NCI-H446 treated with DMSO at 0.1 percent for 48 hours (cell line): ENCODE measurements around the gene C14orf119.

Source experiments
- DNase-seq: peaks from one replicate; lab custom pipeline; 2025; lab: John Stamatoyannopoulos, UW

C14orf119 gene

DNA sequence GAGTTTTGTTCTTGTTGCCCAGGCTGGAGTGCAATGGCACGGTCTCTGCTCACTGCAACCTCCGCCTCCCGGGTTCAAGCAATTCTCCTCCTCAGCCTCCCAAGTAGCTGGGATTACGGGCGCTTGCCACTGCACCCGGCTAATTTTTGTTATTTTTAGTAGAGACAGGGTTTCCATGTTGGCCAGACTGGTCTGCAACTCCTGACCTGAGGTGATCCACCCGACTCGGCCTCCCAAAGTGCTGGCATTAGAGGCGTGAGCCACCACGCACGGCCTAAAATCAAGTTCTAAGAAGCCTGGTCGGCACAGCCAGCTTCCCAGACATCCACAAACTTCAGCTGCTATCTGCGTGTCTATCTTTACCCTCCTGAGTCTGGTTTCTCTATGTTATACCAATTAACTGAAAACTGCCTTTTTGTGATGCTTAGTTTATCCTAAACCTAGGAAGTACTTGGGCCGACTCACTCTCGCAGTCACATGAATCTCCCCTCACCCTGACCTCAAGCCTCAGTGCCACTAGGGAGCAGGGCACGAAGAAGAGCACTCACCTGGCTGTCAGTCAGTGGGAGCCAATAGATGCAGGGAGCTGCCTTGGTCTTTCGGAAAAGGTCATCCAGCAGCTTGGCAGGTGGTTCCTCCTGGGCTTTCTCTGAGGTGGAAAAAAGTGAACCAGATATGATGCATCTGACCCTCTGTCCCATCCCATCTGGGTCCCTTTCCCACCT is 34.6 kb upstream of the C14orf119 start:
- no peak for DNase-seq

DNA sequence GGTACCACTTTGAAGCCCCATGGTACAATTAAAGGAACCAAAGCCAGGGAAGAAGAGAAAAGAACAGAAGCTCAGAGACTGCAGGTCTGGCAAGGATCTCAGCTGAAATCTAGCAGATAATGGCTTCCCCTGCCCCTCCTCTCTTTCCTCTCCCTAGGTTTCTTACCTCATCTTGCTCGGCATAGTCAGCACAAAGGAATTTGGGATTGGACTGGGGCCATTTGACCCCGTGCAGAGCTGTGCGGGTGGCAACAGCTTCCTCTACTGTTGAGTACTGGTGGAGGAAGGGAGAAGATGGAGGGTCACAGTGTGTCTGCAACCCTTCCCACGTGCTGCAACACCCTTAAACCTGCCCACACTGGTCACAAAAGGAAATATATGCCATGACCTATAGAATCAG is 33.3 kb upstream of the C14orf119 start:
- no peak for DNase-seq

DNA sequence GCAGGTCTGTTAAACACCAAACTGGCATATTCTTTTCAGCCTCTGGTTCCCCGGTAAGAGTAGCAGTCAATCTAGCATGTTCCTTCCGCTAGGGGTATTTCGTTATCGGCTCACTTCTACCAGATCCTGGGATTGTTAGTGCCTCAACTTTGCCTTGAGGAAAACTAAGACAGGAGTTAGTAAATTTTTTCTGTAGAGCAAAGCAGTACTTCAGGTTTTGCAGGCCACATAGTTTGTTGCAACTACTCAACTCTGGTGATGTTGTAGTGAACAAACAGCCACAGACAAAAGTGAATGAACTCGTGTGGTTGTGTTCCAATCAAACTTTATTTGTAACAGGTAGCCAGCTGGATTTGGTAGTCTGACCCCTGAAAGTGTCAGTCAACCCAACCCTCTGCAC is 31.7 kb upstream of the C14orf119 start:
- DNase-seq, result no peak

DNA sequence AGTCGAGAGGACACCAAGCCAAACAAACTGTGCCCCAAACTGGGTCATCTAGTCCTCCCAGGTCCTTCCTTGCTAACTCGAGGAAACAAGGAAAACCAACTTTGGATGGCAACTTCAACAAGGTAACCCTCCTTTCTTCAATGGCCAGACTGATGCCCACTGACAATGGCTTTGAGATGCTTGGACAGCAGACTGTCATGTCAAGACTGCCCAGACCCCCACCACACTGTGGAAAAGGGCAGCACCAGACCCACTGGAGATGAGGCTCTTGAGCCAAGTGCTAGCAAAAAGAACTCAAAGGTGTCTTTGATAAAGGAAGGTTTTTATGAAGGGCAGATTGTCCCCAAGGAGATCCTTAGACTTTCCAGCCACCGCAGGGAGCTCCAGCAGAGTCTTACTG is 28.9 kb upstream of the C14orf119 start:
- DNase-seq, result no peak

DNA sequence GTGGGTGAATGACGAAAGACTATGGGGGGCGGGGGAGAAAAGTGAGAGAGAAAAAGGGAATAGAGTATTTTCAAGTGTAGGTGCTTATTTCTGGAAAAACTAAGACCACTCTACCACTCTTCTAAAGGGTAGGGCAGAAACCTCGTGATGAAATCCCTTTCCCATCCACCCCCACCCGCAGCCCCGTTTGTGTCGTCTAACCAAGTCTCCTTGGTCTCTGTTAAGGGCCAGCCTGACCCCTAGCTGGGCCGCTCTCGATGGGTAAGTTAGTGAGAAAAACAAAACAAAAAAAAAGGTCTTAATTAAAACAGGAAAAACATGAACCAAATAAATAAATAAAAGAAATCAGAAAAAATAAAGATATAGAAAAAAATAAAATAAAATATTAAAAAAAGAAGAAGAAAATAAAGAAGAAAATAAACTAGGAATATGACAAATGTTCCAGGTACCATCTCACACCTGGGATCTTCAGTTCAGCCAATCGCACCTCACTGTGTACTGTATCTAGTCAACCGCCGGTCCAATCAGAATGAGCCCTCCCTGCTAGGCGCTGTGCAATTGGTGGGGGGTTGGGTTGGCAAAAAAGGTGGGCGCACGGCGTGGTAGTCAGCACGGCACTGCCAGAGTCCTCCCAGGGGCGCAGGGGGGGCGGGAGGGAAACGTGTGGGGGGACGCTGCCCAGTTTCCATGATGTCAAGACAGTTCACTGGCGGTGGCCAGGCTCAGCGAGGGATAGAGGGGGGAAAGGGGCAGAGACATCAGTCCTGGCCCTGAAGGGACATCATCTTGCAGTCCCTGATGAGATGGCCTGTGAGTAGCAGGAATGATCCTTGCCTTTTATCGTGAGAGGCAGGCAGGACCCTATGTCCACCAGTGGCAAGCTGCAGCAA is 28.2 kb upstream of the C14orf119 start:
- DNase-seq, result no peak

DNA sequence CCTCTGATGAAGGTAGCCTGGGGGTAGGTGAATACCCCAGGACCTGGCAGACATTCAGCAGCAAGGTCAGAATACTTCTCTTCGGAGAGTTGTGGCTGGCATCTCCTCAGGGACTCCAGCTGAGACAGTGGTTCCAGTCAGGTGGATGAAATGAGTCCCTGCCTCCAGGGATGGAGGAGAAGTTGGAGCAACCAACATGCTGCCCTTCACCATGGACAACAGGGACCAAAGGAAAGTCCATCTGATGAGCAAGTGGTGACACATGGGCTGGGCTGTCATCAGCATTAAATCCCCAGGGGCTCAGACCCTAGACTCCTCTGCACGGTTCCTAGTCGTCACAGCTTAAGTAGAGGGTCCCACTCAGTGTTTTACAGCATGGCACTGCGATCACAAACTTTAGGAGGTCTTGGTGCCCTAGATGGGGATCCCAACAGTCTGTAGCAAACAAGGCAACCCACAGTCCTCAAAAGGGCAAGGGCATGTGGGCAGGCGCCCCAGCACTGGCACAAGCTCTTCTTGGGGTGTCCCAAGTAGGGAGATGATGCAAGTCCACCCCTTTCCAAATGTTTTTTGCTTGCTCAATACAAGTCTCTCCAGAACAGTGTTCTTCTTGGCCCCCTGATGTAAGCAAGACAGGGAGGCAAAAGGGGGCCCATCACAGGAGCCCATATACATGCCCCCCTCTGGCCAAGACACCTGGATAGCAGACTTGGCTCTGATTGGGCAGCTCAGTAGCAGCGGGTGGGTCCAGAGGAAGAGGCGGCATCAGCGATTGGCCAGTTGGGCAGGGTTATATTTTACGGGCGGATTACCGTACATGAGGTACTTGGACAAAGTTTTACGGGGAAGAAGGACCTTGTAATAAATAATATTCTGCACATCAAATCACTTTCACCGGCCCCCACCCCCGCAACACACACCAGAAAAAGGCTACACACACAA is 27.2 kb upstream of the C14orf119 start:
- no peak for DNase-seq

DNA sequence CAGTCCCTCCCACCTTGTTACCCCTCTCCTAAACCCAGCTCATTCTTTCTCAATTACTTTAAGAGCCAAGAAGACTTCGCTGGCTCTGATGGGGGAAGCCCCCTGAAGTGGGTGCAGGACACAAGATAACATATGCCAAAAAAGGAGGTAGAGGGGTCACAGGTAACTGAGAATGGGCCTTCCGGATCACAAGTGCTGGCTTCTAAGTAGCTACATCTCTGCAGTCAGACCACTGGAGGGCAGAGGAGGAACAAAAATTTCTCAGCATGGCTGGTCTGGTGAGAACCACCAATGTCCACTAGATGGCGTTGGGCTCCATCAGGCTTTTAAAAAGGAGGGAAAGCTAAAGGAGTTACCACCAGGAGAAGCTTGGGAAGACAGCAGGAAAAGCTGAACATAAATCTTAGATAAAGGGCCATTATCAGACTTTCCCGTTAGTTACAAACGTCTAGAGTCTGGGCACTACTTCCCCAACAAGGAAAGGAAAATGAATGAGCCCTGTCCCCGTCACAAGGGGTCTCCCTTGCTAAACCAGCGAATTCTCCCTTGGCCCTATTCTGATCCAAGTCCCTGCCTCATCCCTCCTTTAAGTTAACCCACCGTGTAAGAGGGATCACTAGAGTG is 26.4 kb upstream of the C14orf119 start:
- no peak for DNase-seq

DNA sequence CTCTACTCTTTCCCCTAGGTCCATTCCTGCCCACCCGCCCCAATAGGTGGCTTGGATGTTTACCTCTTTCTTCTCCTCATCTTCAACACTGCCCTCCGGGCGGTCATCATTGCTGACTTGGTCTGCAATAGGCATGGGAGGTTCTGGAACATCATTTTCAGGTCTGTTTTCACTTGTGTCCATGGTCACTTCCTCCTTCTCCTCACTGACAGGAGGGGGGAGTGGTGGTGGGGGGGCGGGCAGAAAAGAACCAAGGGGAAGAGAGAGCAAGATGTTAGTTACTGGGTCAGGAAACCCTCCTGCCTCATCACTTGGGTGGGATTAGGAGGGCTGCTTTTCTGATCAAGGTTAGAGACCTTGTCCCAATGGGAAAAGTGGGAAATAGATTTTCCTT is 25.9 kb upstream of the C14orf119 start:
- DNase-seq, result no peak

DNA sequence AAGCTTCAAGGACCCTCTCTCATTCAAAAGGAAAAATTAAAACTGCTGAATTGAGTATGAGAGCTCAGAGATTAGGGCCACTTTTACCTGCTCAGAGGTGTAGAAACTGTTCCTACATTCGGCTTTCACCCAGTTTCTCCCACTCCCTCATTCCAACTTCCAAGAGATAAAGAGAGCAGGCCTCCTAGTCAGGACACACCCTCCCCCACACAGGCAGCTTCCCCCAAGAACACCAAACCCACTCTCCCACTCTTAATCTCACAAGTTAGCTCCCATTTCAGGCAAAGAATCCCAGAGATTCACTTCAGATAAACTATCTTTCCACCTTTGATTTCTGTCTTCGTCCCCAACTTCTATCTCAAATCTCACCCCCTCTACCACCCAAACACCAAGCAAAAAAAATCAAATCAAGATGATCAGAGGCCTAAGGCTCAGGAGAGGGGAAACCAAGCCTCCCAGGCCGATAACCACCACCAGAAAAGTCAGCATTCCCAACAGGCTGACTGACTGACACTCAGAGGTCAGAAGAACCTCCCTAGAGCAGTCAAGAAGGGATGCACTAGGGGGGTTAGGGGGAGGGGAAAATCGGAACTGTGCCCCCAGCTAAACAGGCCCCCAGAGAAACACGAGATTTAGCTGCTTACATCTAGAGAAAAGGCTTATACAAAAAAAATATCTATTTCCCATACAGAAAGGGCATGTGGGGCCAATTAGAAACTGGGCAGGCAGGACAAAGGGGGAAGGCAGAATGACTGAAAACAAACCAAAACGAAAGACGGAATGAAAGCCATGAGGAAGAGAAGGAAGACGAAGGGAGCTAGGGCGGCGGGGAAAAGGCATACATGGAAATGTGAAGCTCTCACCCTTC is 24.8 kb upstream of the C14orf119 start:
- no peak for DNase-seq

DNA sequence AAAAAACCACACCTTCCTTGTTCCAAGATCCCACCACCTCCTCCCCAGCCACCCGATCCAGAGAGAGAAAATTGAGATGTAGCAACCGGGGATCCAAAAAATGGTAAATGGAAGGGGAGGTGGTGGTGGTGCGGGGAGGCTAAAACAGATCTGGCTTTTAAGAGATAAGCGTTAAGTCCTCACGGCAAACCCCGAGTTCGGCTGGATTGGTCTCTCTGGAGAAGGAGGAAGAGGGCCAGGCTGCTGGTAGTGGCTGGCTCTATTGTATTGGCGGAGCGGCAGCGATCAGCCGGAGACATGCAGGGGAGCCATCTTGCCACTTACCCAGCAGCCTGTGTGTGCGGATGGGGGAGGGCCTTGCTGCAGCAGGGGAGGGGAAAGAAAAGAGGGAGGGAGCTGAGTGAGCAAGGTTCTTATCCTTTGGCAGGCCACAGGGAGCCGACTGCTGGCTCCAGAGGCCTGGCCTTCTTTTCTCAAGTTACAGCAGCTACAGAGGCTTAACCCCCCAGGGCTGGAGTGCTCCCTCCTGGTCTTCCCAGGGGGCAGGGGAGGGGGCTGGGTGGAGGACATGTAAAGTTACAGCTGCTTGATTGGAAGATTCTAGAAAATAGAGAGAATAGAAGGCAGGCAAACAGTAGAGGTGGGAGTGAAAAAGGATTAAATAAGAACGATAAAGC is 23.9 kb upstream of the C14orf119 start:
- DNase-seq, result no peak

DNA sequence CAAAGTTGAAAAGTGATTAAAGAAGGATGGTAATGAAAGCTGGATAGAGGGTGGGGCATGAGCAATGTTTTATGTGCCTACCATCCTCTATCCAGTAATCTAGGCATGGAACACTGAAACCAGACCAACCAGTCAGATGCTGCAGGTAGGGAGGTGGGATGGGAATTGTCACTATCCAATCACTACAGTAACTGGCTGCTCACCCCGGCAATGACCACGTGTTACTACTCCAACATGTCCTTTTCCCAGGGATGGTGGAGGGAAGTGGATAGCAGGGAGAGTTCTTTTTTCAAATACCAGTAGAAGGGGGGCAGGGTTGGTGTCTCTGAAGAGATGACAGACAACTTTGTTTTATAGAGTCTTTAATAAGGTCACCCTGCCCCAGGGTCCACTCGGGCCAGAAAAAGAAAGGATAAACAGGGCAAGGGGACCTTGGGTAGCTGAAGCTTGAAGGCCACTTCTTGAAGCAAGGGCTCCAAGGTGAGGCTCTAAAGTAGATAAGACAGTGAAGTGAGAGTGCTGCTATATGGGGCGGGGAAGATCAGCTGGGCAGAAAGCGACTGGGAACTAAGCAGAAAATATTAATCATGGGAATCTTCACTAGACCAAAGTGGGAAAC is 23.3 kb upstream of the C14orf119 start:
- DNase-seq, result no peak

DNA sequence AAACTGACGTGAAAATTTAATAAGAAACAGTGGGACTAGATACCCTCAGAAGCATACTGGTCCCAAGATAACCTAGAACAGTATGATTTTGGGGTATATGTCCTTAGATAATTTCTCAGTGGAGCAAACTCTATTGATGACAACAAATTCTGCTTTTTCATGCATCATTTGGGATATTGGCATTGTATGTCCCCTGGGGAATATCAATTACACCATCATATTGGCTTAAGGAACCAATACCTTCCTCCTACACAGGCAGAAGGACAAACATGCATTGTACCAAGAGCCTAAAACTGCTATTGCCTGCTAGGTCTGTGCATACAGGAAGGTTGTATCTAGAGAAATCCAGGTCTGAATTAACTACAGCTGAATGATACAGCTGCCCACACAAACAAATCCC is 20.4 kb upstream of the C14orf119 start:
- DNase-seq, result no peak

DNA sequence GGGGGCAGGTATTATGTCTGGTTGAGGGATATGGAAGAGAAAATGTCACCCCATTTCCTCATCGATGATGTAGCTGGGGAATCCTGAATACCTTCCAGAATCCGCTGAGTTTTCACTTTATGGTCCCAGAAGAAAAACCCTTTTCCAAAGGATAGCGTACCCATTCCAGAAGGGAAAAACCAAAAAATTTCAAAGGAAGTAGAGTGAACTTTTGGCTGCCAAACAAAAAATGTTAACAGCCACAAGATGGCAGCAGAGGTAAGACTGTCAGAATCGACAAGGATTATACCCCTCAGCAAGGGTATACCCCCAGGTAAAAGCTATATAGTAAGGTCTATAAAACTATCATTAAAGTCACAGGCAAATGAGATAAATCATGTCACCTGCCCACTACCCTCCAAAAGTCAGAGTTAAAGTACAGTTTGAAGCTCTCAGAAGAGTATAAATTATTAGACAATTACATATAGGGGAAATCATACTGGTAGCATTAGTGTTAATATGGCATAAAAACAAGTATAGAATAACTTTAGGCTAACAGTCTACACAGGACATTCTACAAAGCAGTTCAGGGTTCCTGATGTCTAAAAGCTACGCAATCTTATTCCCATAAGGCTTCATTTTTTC is 18.4 kb upstream of the C14orf119 start:
- no peak for DNase-seq

DNA sequence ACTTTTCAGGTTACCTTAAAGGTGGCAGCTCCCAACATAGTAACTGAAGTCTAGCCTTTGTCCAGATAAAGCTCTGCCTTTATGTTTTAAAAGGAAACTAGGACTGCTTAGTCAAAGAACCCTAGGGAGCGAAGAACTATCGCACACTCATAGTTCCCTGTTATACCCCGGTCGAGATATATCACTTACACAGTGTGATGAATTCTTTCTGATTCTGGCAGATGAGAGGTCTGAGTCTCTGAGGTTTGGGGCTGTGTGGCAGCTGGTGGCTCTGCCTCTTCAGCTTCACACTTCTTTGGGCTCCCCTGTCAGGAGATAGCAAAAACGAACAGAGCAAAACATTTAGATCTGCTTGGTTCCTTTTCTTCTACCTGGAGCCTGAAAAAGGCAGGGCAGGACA is 17.3 kb upstream of the C14orf119 start:
- no peak for DNase-seq

DNA sequence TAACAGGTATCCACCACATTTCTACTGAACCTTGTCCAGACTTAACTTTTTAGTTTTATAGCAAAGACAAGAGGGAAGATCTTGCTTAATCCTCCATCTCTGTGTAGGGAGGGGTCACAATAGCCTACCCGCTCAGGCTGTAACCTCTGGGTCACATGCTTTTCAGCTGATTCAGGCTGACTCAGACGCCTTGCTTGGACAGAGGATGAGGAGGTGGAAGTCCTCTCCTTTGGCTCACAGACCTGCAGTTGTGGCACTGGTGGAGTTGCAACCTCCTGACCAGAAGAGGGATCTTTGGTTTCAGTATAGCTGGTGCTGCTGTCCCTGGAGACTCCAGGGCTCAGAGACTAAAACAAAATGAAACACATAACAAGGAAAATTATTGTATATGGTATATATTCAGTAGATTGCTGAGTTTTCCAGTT is 16.6 kb upstream of the C14orf119 start:
- no peak for DNase-seq

DNA sequence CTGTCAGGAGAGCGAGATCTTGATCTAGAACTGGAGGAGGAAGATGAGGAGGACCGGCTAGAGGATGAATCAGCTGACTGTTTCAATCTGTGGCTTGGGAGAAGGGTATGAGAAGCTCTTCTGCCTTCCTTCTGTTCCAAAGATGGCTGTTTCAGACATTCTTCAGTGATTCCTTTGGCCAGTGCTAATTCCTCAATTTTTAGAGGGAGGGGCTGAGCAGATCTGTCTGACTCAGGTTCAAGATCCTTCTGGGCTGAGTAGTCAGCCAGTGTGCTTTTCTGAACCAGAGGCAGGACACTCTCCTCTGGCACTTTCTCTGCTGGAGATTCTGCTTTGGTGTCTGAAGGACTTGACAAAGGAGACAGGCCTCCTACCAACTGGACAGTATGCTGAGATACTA is 15.6 kb upstream of the C14orf119 start:
- no peak for DNase-seq

DNA sequence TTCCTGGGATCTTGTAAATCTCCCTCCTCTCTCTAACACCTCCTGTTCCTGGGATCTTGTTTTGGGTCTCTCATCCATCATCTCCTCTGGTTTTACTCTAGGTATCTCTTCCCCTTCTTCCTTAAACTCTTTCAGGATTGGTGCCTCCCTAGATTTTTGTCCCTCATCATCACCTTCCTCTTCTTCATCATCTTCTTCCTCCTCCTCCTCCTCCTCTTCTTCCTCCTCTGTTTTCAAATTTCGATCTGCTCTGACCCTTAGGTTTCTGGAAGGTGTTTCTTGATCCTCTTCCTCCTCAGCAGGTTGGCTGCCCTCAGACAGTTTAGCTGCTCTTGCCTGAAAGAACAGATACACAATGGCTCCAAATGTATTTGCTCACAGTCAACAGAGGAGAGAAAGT is 14.8 kb upstream of the C14orf119 start:
- DNase-seq, result no peak

DNA sequence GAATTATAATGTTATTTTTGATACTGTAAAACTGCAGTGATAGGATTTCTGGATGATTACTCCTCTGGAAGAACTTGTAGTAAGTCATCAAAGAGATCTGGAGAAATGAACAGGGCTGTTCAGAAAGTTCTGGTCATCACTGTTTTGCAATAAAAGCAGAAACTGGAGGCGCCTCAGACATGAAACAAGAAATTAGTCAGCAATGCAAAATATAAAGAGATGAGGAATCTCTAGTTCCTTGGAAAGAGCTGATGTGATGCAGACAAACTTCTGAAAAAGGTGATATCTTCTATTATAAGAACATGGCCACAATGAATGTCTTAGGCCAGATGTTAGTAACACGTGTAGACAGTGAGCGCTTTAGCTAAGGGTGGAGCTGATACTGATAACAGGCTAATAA is 9.8 kb upstream of the C14orf119 start:
- no peak for DNase-seq

DNA sequence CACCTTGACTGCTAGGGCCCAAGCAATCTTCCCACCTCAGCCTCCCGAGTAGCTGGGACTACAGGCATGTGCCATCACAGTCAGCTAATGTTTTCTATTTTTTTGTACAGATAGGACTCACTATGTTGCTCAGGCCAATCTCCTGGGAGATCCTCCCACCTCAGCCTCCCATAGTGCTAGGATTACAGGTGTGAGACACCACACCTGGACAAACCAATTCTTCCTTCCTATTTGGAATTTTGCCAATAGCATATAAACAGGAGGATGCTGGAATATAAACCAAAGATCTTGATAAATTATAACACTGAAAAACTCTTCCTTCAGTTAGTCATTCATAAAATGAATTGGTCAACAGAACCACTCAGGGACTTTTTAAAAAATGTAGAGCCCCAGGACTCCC is 8.7 kb upstream of the C14orf119 start:
- no peak for DNase-seq
